NT2/D1 (cell line): ENCODE results near the gene TENM4.

ENCODE experiments used
- SUZ12 ChIP-seq: IDR thresholded peaks from 2 replicates; pipeline ENCODE4 v1.6.1; 2011; ENCODE audit not compliant: insufficient read length, insufficient read depth; ENCODE audit errors: extremely low read depth
- YY1 ChIP-seq: IDR thresholded peaks from 2 replicates; pipeline ENCODE4 v1.6.1; 2011; ENCODE audit not compliant: insufficient read length, insufficient read depth
- ZNF274 ChIP-seq: IDR thresholded peaks from 2 replicates; pipeline ENCODE4 v1.6.1; 2011; ENCODE audit warnings: mild to moderate bottlenecking, low read depth, low read length

- no peak for TF ChIP-seq SUZ12
- no peak for TF ChIP-seq YY1
- TF ChIP-seq ZNF274 = no peak
These were observed 617.9 kb downstream of the TENM4 start for GRCh38 chr11:78822931-78823423.
